Endometrial microvascular endothelial cells (primary cell): Measurements from ENCODE around the gene TRAF5. TPM values are rescaled to one million over a fixed set of nuclear protein-coding genes. Genes with fewer than 3 reads are reported as not detected.
"Not testable (repeated sequence)": the region's sequence is repeated elsewhere in the genome, so short reads cannot be mapped to it uniquely, and the experiment has no call there.

Experiments used
- in situ Hi-C: cut with HindIII; loops from 2 replicates; pipeline ENCODE4 v1.10.0; 2017; ENCODE audit warnings: low sequenced_read_pairs, low pct_unique_long_range_greater_than_20kb; ENCODE audit errors: inconsistent ontology term
- total RNA-seq: library from RNA; depleted of rRNA; stranded (reverse); fragments of >200 nt; gene quantifications from one replicate; pipeline ENCODE4 v1.2.3, GENCODE V29; 2015; ENCODE audit errors: inconsistent ontology term

Gene TRAF5
- total RNA-seq, 1 donor from 2014 or later, result 2.8 TPM

GRCh38 chr1:211339631-211340041, 13.0 kb downstream of the TRAF5 start:
- in situ Hi-C loops, result no loop called here

- in situ Hi-C loops, result no loop called here
Observed at GRCh38 chr1:211340622-211341507, 14.2 kb downstream of the TRAF5 start.

GRCh38 chr1:211341999-211342398, 15.4 kb downstream of the TRAF5 start:
- in situ Hi-C loops, result no loop called here

- in situ Hi-C loops, result no loop called here
Observed at GRCh38 chr1:211343607-211344006, 17.0 kb downstream of the TRAF5 start.

GRCh38 chr1:211344152-211344618, 17.6 kb downstream of the TRAF5 start:
- in situ Hi-C loops, result no loop called here

- in situ Hi-C loops, result no loop called here
Observed at GRCh38 chr1:211345719-211346118, 19.1 kb downstream of the TRAF5 start.

GRCh38 chr1:211347077-211347844, 20.6 kb downstream of the TRAF5 start:
- in situ Hi-C loops, result no loop called here

- in situ Hi-C loops, result no loop called here
Observed at GRCh38 chr1:211348547-211348946, 21.9 kb downstream of the TRAF5 start.

- in situ Hi-C loops, result no loop called here
Observed at GRCh38 chr1:211349741-211350140, 23.1 kb downstream of the TRAF5 start.

- in situ Hi-C loops, result not testable (repeated sequence)
Observed at GRCh38 chr1:211352055-211352454, 25.4 kb downstream of the TRAF5 start.

GRCh38 chr1:211352465-211352864, 25.8 kb downstream of the TRAF5 start:
- in situ Hi-C loops, result no loop called here

- in situ Hi-C loops, result no loop called here
Observed at GRCh38 chr1:211352985-211353515, 26.4 kb downstream of the TRAF5 start.

- in situ Hi-C loops, result no loop called here
Observed at GRCh38 chr1:211353562-211354212, 27.1 kb downstream of the TRAF5 start.

GRCh38 chr1:211355873-211356272, 29.2 kb downstream of the TRAF5 start:
- in situ Hi-C loops, result no loop called here

GRCh38 chr1:211356723-211357407, 30.2 kb downstream of the TRAF5 start:
- in situ Hi-C loops, result no loop called here

- in situ Hi-C loops, result no loop called here
Observed at GRCh38 chr1:211358685-211359084, 32.1 kb downstream of the TRAF5 start.

- in situ Hi-C loops, result no loop called here
Observed at GRCh38 chr1:211359876-211360275, 33.2 kb downstream of the TRAF5 start.

- in situ Hi-C loops, result no loop called here
Observed at GRCh38 chr1:211361202-211361601, 34.6 kb downstream of the TRAF5 start.

GRCh38 chr1:211369640-211370039, 43.0 kb downstream of the TRAF5 start:
- in situ Hi-C loops, result no loop called here
